IMR-90 (cell line): ENCODE results near the gene WWC2. TPM values are rescaled to one million over a fixed set of nuclear protein-coding genes. Genes with fewer than 3 reads are reported as not detected.

Experiments used
- ATAC-seq: fragments of 200-7000 bp; cut with Tn5 transposase; 2 replicates; pipeline ENCODE4 v1.9.1; 2020; ENCODE audit warnings: low read depth, mild to moderate bottlenecking, moderate library complexity
- BruUV-seq: library from RNA; stranded (reverse); fragments of 400-500 nt; replicated peaks from 2 replicates; lab custom pipeline; 2021; lab: Mats Ljungman, UMichigan
- CTCF ChIA-PET: fragments of 300-600 bp; formaldehyde crosslinking; extraction: SDS; loops from one replicate; lab custom pipeline; 2021; ENCODE audit warnings: antibody characterized with exemption; lab: Yijun Ruan, JAX
- POLR2A ChIA-PET: fragments of 300-600 bp; sonication (Branson Sonifier 250); formaldehyde crosslinking; loops from one replicate; lab custom pipeline; 2022; ENCODE audit warnings: antibody characterized with exemption; ENCODE audit not compliant: unreplicated experiment; lab: Charles Lee
- DNase-seq: peaks from one replicate; pipeline ENCODE4 v3.0.0; 2013
- H2AFZ ChIP-seq: replicated peaks from 2 replicates; pipeline ENCODE3; 2013; ENCODE audit warnings: low read length, mild to moderate bottlenecking; ENCODE audit not compliant: poor library complexity
- H2AK5ac ChIP-seq: 2 replicates; pipeline ENCODE4 v1.6.1; 2013; ENCODE audit warnings: low read depth, low read length, inconsistent platforms
- H2AK9ac ChIP-seq: replicated peaks from 2 replicates; pipeline ENCODE3; 2013; ENCODE audit warnings: mild to moderate bottlenecking, low read depth, low read length, moderate library complexity; ENCODE audit not compliant: poor library complexity
- H2BK120ac ChIP-seq: 2 replicates; pipeline ENCODE4 v1.6.1; 2013; ENCODE audit warnings: low read depth, low read length, inconsistent platforms
- H2BK15ac ChIP-seq: 3 replicates; pipeline ENCODE4 v1.6.1; 2013; ENCODE audit warnings: low read depth, low read length, inconsistent platforms
- H2BK20ac ChIP-seq: 2 replicates; pipeline ENCODE4 v1.6.1; 2013; ENCODE audit warnings: low read depth, mild to moderate bottlenecking, inconsistent platforms, low read length, moderate library complexity
- H2BK5ac ChIP-seq: 2 replicates; pipeline ENCODE4 v1.6.1; 2013; ENCODE audit warnings: mild to moderate bottlenecking, low read depth, low read length, inconsistent platforms; ENCODE audit not compliant: poor library complexity, severe bottlenecking
- H3K14ac ChIP-seq: replicated peaks from 2 replicates; pipeline ENCODE4 v1.6.1; 2013; ENCODE audit warnings: low read depth, low read length, inconsistent platforms
- H3K18ac ChIP-seq: 2 replicates; pipeline ENCODE4 v1.6.1; 2013; ENCODE audit warnings: low read depth, low read length, control low read depth
- H3K23ac ChIP-seq: 2 replicates; pipeline ENCODE4 v1.6.1; 2013; ENCODE audit warnings: low read depth, low read length, inconsistent platforms
- H3K27ac ChIP-seq: 2 replicates; pipeline ENCODE4 v1.5.1; 2013; ENCODE audit warnings: mild to moderate bottlenecking, control low read depth, low read length; ENCODE audit not compliant: insufficient read depth
- H3K27me3 ChIP-seq: 2 replicates; pipeline ENCODE4 v1.6.1; 2013; ENCODE audit warnings: low read length; ENCODE audit not compliant: control insufficient read depth, insufficient read depth
- H3K36me3 ChIP-seq: 2 replicates; pipeline ENCODE4 v1.6.1; 2013; ENCODE audit warnings: low read length, mixed read lengths; ENCODE audit not compliant: control insufficient read depth, insufficient read depth
- H3K4ac ChIP-seq: 2 replicates; pipeline ENCODE4 v1.6.1; 2013; ENCODE audit warnings: low read depth, low read length, inconsistent platforms
- H3K4me1 ChIP-seq: 2 replicates; pipeline ENCODE4 v1.6.1; 2013; ENCODE audit warnings: low read length, mixed read lengths; ENCODE audit not compliant: control insufficient read depth, insufficient read depth
- H3K4me2 ChIP-seq: 2 replicates; pipeline ENCODE4 v1.6.1; 2013; ENCODE audit warnings: low read depth, mild to moderate bottlenecking, control low read depth, low read length, moderate library complexity
- H3K4me3 ChIP-seq: 2 replicates; pipeline ENCODE4 v1.5.1; 2013; ENCODE audit warnings: low read depth, mild to moderate bottlenecking, control low read depth, low read length, moderate library complexity; ENCODE audit not compliant: insufficient read depth
- H3K56ac ChIP-seq: 2 replicates; pipeline ENCODE4 v1.6.1; 2013; ENCODE audit warnings: low read length, inconsistent platforms; ENCODE audit not compliant: insufficient read depth; ENCODE audit errors: extremely low read depth
- H3K79me1 ChIP-seq, 2 experiments: 2 replicates each; pipeline ENCODE4 v1.6.1; 2013; ENCODE audit warnings: low read length in 2 of 2, inconsistent platforms in 1 of 2, low read depth in 1 of 2
- H3K9ac ChIP-seq: 2 replicates; pipeline ENCODE4 v1.6.1; 2013; ENCODE audit warnings: low read depth, low read length, control low read depth
- H3K9me1 ChIP-seq: 2 replicates; pipeline ENCODE4 v1.6.1; 2013; ENCODE audit warnings: low read length, inconsistent platforms; ENCODE audit not compliant: insufficient read depth
- H3K9me3 ChIP-seq: 2 replicates; pipeline ENCODE4 v1.6.1; 2013; ENCODE audit warnings: low read length; ENCODE audit not compliant: control insufficient read depth, insufficient read depth
- H4K20me1 ChIP-seq: 2 replicates; pipeline ENCODE4 v1.6.1; 2013; ENCODE audit warnings: low read length, inconsistent platforms; ENCODE audit not compliant: insufficient read depth
- H4K5ac ChIP-seq: 2 replicates; pipeline ENCODE4 v1.6.1; 2013; ENCODE audit warnings: mild to moderate bottlenecking, low read depth, low read length, control low read depth
- H4K8ac ChIP-seq, 2 experiments: 2 replicates each; pipeline ENCODE4 v1.6.1; 2013; ENCODE audit warnings: low read depth in 2 of 2, low read length in 2 of 2, control low read depth in 1 of 2, inconsistent platforms in 1 of 2
- H4K91ac ChIP-seq: 2 replicates; pipeline ENCODE4 v1.6.1; 2013; ENCODE audit warnings: low read depth, low read length, inconsistent platforms; ENCODE audit not compliant: insufficient read depth
- BHLHE40 ChIP-seq: fragments of 150-350 bp; IDR thresholded peaks from 2 replicates; pipeline ENCODE4 v1.6.1; 2016; ENCODE audit warnings: mild to moderate bottlenecking, low read depth, low read length
- CEBPB ChIP-seq: IDR thresholded peaks from 2 replicates; pipeline ENCODE4 v1.6.1; 2012; ENCODE audit warnings: low read depth, low read length, improper control_type of control experiment
- CHD1 ChIP-seq: IDR thresholded peaks from 2 replicates; pipeline ENCODE4 v1.6.1; 2012; ENCODE audit warnings: low read depth, low read length, improper control_type of control experiment
- CTCF ChIP-seq: conservative IDR thresholded peaks from 2 replicates; pipeline ENCODE4 v1.5.1; 2012; ENCODE audit warnings: mild to moderate bottlenecking, low read depth, low read length, improper control_type of control experiment
- FOS ChIP-seq: fragments of 150-350 bp; IDR thresholded peaks from 2 replicates; pipeline ENCODE4 v1.6.1; 2016; ENCODE audit warnings: low read depth, low read length
- MAFK ChIP-seq: IDR thresholded peaks from 2 replicates; pipeline ENCODE4 v1.6.1; 2012; ENCODE audit warnings: low read depth, low read length, improper control_type of control experiment
- MAZ ChIP-seq: IDR thresholded peaks from 2 replicates; pipeline ENCODE4 v1.6.1; 2012; ENCODE audit warnings: low read depth, mild to moderate bottlenecking, low read length, improper control_type of control experiment, moderate library complexity, borderline replicate concordance
- MXI1 ChIP-seq: IDR thresholded peaks from 2 replicates; pipeline ENCODE4 v1.6.1; 2012; ENCODE audit warnings: low read depth, mild to moderate bottlenecking, low read length, moderate library complexity, borderline replicate concordance
- NFE2L2 ChIP-seq: fragments of 150-350 bp; IDR thresholded peaks from 2 replicates; pipeline ENCODE4 v1.6.1; 2016; ENCODE audit warnings: low read depth, mild to moderate bottlenecking, low read length
- RCOR1 ChIP-seq: IDR thresholded peaks from 2 replicates; pipeline ENCODE4 v1.6.1; 2012; ENCODE audit warnings: mild to moderate bottlenecking, low read length, improper control_type of control experiment; ENCODE audit not compliant: insufficient replicate concordance
- RFX5 ChIP-seq: IDR thresholded peaks from 2 replicates; pipeline ENCODE4 v1.8.0; 2012; ENCODE audit warnings: low read depth, mild to moderate bottlenecking, low read length, moderate library complexity
- SMC3 ChIP-seq: fragments of 150-350 bp; IDR thresholded peaks from 2 replicates; pipeline ENCODE4 v1.6.1; 2016; ENCODE audit warnings: low read depth, mild to moderate bottlenecking, antibody characterized with exemption, low read length, moderate library complexity
- WGBS, 2 experiments: methylation state at CpG; one replicate each; pipeline versions ENCODE4 v1.1.5 to v1.1.7; 2013; ENCODE audit warnings: missing lambda C conversion rate in 2 of 2; ENCODE audit not compliant: insufficient read length in 1 of 2; ENCODE audit errors: extremely low coverage in 2 of 2; 5-methylcytosine and 5-hydroxymethylcytosine counted together
- dilution Hi-C: fragments of 300-500 bp; cut with HindIII; formaldehyde crosslinking; loops from one replicate; pipeline ENCODE4 v1.14.3; 2018; ENCODE audit warnings: low sequenced_read_pairs; ENCODE audit not compliant: unreplicated experiment
- in situ Hi-C: fragments of 300-500 bp; cut with MboI; formaldehyde crosslinking; loops from 3 replicates; pipeline ENCODE4 v1.14.3; 2019; ENCODE audit warnings: low sequenced_read_pairs, inconsistent platforms, mixed read lengths
- intact Hi-C: fragments of 100-400 bp; cut with micrococcal nuclease; formaldehyde crosslinking; loops from 2 replicates; pipeline ENCODE4 v1.10.0; 2022
- polyA plus RNA-seq, 3 experiments: library from polyadenylated mRNA; depleted of rRNA; stranded (reverse); fragments of >200 nt; gene quantifications; 2 replicates each; pipeline ENCODE4 v1.2.3, GENCODE V29; 2012; ENCODE audit warnings: low replicate concordance in 1 of 3
- total RNA-seq: library from RNA; depleted of rRNA; stranded (reverse); fragments of >200 nt; gene quantifications from 2 replicates; pipeline ENCODE4 v1.2.3, GENCODE V29; 2012
- TF ChIP-seq, protein P1 (sequence below): fragments of 150-350 bp; IDR thresholded peaks from 2 replicates; pipeline ENCODE4 v1.6.1; 2017; ENCODE audit warnings: mild to moderate bottlenecking, antibody characterized with exemption, low read length, low read depth

Gene WWC2
- total and polyA plus RNA-seq, 2 of the 4 experiments (the other 2 are of a cell fraction), result 26.6 to 27.4 TPM

DNA sequence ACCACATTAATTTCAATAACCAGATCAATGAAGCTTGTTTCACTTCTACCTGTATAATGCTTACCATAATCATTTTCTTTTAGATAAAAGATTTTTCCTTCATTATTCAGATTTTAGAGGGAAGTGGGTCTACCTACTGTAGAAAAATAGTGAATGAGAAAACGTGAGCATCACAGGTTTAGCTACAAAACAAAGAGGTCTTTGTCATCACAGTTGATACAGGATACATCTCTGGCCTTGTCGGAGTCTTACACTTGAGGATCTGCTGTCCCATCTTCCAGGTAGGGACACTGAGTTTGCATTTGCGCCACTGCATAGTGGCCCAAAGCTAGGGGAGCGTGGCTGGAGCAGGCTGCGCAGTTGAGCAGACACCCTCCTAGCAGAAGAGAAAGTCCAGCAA is 222.5 kb downstream of the WWC2 start (continued):
- no peak for TF ChIP-seq BHLHE40
- TF ChIP-seq FOS, result no peak
- no peak for TF ChIP-seq SMC3
- no peak for TF ChIP-seq MXI1
- no peak for TF ChIP-seq RCOR1
- no peak for TF ChIP-seq MAFK
- TF ChIP-seq NFE2L2, result no peak

DNA sequence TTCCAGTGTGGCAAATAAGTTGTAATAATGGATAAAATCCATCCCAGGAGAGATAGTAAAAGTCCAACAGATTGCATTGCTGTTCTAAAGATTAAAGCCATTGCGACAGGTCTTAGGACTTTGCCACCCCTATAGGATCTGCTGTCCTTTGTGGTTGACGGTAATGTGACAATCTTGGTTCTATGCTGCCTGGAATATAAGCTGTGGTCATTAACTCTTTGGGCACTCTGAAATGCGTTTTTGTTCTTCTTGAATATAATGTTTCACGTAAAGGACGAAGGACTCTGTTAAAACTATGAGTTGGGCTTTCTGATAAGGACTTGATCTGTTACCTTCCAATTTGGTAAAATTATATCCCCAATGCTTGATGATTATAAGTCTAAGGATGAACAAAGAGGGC is 223.3 kb downstream of the WWC2 start, which contains the start of gene CLDN24:
TSS of gene CLDN24 (minus strand) at position 101 of the 400 bp plus-strand sequence. CDS start at position 101, 0 bp downstream.
- Histone ChIP-seq H2AK9ac (no peak within 1 kb of the TSS), H2BK20ac (no peak within 1 kb of the TSS), H3K4me3 (no peak within 1 kb of the TSS), H3K4ac (no peak within 1 kb of the TSS), H3K4me1 (no peaks in the 10 kb centered on the region), H4K20me1 (no peaks in the 10 kb centered on the region), H3K9ac (no peak within 1 kb of the TSS), H3K36me3 (peaks cover 3% of the 10 kb centered on the region), H3K56ac (no peak within 1 kb of the TSS), H3K23ac (no peak within 1 kb of the TSS), H2BK15ac (no peak within 1 kb of the TSS), H3K27ac (no peak within 1 kb of the TSS), H2AK5ac (no peak within 1 kb of the TSS), H4K8ac (no peak within 1 kb of the TSS), H4K5ac (no peak within 1 kb of the TSS), H2AFZ (no peak within 1 kb of the TSS), H4K91ac (no peak within 1 kb of the TSS), H3K14ac (no peak within 1 kb of the TSS), H2BK120ac (no peak within 1 kb of the TSS), H2BK5ac (no peak within 1 kb of the TSS), H3K27me3 (no peaks in the 10 kb centered on the region), H3K18ac (no peak within 1 kb of the TSS), H3K4me2 (no peak within 1 kb of the TSS), H3K9me3 (0 out of 2 replicates have a peak, but pooled peaks cover 4% of the 10 kb centered on the region), H3K9me1 (peaks cover 2% of the 10 kb centered on the region; the same call in 1 of the 2 replicates), H3K79me1 (no peaks in the 10 kb centered on the region)
- DNase-seq (no peak), ATAC-seq (no peak)
- intact Hi-C loops, result no loop called here
- TF ChIP-seq FOS (no peak), CEBPB (no peak), MXI1 (no peak), BHLHE40 (no peak), MAFK (no peak), CTCF (no peak), SMC3 (no peak), RFX5 (no peak), NFE2L2 (no peak), CHD1 (no peak), MAZ (no peak)
- TF ChIP-seq, protein P1, sequence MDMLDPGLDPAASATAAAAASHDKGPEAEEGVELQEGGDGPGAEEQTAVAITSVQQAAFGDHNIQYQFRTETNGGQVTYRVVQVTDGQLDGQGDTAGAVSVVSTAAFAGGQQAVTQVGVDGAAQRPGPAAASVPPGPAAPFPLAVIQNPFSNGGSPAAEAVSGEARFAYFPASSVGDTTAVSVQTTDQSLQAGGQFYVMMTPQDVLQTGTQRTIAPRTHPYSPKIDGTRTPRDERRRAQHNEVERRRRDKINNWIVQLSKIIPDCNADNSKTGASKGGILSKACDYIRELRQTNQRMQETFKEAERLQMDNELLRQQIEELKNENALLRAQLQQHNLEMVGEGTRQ, result no peak
- in situ Hi-C loops, result no loop called here
- ChIA-PET CTCF (no interaction called here), POLR2A (no interaction called here)
- BruUV-seq, result no TSS peak
- no CpG with 5 or more reads among the region's 5 CpGs for WGBS, 2 experiments
- dilution Hi-C loops, result no loop called here
